IPS-18c (cell line): ENCODE measurements around the gene CCDC185.

ENCODE experiments used
- H3K4me3 ChIP-seq: 2 replicates; pipeline ENCODE4 v1.7.0; 2013; ENCODE audit warnings: low read depth, mild to moderate bottlenecking, low read length, moderate library complexity; ENCODE audit not compliant: insufficient read depth
- H3K9me3 ChIP-seq: one replicate; pipeline ENCODE4 v1.6.1; 2013; ENCODE audit warnings: mild to moderate bottlenecking, low read length, moderate library complexity; ENCODE audit not compliant: control insufficient read depth, insufficient read depth

Gene CCDC185

DNA sequence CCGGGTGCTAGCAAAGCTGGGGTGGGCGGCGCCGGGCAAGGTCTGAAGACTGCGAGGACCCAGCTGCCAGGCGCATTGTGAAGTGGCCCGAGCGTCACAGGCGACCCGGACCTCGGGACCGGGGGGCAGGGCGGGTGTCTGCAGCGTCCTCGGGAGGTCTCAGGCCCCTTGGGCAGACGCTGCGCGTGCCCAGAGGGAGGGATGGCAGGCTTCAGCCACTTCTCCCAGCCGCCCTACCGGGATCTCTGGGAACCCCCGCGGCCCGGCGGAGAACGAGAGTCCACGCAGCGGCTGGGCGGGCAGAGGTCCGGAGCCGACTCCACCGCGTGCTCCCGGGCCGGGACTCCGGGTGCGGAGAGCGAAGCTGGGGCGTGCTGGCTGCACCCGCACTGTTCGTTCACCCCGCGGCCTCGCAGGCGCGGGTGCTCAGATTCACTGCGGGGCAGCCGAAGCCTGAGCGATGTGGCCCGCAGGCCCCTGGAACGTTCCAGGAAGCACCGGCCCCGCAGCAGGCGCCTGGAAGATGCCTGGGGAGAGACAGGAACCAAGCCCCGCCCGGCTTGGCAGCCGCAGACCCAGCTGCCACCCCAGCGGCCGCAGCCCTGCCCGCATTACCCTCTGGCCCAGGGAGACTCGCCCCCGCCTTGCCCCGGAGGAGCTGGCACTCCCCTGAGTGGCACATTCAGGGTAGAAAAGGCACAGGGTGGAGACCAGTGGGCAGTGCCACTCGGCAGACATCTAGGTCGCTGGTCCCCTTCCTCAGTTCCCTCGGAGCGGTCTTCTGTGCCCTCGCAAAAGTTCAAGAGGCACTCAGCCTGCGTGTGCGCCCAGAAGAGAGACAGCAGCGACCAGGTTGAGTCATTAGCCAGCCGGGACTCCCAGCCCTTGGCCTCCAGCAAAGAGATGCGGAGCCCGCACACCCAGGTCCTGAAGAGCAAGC lies at the start of gene CCDC185:
Gene CCDC185, plus strand, starts transcription at position 141 of the 940 bp plus-strand sequence. Its CDS starts 61 bp downstream, at position 202.
- peak within 1 kb of the TSS; percentile 15; the same call in 1 of the 2 replicates for H3K4me3 ChIP-seq
- peaks cover 4% of the 10 kb centered on the region for H3K9me3 ChIP-seq

DNA sequence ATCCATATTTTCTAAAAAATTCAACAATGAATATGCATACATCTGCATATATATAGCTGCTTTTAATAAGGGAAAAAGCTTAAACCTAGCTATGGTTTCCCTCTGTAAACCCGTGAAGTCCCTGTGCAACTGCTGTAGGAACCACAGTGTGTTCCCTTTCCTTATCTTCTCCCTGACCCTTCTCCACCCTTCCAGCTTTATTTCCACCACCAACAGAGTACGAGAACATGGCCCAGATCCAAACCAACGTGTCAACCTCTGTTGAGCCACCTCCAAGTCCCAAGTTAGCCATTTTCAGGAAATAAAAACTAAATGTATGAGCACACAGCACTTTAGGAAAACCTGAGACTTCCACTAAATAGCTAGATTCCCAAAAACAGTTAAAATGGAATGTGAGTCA lies 49.5 kb upstream of the CCDC185 start:
- Histone ChIP-seq H3K4me3 (no peak overlapping the region), H3K9me3 (no peaks in the 10 kb centered on the region)

- Histone ChIP-seq H3K9me3 (no peaks in the 10 kb centered on the region), H3K4me3 (no peak overlapping the region)
Measured at GRCh38 chr1:223344491-223344890, 48.7 kb upstream of the CCDC185 start.

GRCh38 chr1:223345720-223346119 lies 47.5 kb upstream of the CCDC185 start:
- Histone ChIP-seq H3K4me3 (no peak overlapping the region), H3K9me3 (no peaks in the 10 kb centered on the region)

- no peak overlapping the region for H3K4me3 ChIP-seq
Measured at GRCh38 chr1:223346311-223346710, 46.9 kb upstream of the CCDC185 start.

GRCh38 chr1:223347583-223347982 lies 45.6 kb upstream of the CCDC185 start:
- Histone ChIP-seq H3K4me3 (no peak overlapping the region), H3K9me3 (no peaks in the 10 kb centered on the region)

More at GRCh38 chr1:223346311-223346710, 46.9 kb upstream of the CCDC185 start:
- H3K9me3 ChIP-seq: no peaks in the 10 kb centered on the region

GRCh38 chr1:223348439-223348838 lies 44.8 kb upstream of the CCDC185 start:
- Histone ChIP-seq H3K9me3 (no peaks in the 10 kb centered on the region), H3K4me3 (no peak overlapping the region)

- Histone ChIP-seq H3K4me3 (no peak overlapping the region), H3K9me3 (no peaks in the 10 kb centered on the region)
Measured at GRCh38 chr1:223349241-223349640, 44.0 kb upstream of the CCDC185 start.

DNA sequence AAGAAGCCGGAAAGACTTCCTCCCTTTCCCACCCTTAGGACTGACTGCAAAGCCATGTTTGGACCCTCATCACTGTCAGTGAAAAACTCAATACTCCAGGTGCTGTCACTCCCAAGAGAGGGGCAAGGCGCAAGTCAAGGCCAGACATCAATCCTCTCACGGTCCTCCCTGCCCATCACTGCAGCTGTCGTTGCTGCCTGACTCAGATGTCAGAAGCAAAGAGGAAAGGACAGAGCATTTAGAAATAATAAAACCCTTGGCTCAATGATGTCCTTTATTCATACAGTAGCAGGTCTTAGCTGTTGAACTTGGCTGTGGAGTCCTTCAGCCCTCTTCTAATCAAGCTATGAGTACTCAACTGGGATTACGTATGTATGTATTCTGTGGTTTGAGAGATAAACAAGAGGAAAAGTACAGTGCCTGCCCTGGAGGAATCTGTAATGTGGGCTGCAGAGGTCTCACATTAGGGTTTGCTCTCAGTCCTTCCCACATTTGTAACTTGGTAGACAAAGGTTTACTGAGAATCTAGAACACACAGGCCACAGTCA lies 42.8 kb upstream of the CCDC185 start:
- Histone ChIP-seq H3K4me3 (no peak overlapping the region), H3K9me3 (no peaks in the 10 kb centered on the region)

DNA sequence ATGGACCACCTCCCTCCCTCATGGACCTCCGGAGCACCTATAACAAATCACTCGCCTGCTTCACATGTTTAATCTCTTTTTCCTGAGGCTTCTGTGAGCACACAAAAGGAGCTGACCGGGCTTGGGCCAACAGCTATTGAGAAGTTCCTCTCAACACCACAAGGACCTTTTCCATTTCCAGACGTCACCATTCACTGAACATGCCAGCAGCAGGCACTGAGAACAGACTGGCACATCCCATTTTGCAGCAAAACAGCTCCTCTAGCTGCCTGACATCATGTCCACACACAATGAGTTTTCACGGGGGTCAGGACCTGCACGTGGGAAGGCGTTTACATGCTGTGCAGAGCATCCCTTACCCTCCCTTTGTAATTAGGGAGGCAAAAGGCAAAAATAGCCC lies 40.3 kb upstream of the CCDC185 start:
- no peaks in the 10 kb centered on the region for H3K9me3 ChIP-seq
- no peak overlapping the region for H3K4me3 ChIP-seq

GRCh38 chr1:223353939-223354338 lies 39.3 kb upstream of the CCDC185 start:
- no peaks in the 10 kb centered on the region for H3K9me3 ChIP-seq

GRCh38 chr1:223355699-223356098 lies 37.5 kb upstream of the CCDC185 start:
- H3K9me3 ChIP-seq: no peaks in the 10 kb centered on the region
- H3K4me3 ChIP-seq: no peak overlapping the region

More at GRCh38 chr1:223353939-223354338, 39.3 kb upstream of the CCDC185 start:
- H3K4me3 ChIP-seq: no peak overlapping the region

DNA sequence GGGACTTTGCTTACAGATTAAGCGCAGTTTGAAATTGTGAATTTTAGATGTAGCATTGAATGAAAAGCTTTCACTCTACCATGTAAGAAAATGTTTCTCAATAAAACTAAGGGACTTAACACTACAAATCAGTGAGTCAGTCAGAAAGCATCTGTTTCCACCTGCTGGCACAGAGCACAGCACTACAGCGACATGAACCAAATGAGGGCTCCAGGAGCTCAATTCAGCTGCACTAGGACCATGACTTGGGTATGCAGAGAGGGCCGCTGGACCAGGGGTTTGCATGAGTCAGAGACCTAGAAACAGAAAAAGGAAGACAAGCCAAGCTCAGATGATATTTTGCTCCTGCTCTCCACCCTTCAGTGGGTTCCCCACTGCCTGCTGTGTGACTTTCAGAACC lies 34.4 kb upstream of the CCDC185 start:
- Histone ChIP-seq H3K4me3 (no peak overlapping the region), H3K9me3 (no peaks in the 10 kb centered on the region)

DNA sequence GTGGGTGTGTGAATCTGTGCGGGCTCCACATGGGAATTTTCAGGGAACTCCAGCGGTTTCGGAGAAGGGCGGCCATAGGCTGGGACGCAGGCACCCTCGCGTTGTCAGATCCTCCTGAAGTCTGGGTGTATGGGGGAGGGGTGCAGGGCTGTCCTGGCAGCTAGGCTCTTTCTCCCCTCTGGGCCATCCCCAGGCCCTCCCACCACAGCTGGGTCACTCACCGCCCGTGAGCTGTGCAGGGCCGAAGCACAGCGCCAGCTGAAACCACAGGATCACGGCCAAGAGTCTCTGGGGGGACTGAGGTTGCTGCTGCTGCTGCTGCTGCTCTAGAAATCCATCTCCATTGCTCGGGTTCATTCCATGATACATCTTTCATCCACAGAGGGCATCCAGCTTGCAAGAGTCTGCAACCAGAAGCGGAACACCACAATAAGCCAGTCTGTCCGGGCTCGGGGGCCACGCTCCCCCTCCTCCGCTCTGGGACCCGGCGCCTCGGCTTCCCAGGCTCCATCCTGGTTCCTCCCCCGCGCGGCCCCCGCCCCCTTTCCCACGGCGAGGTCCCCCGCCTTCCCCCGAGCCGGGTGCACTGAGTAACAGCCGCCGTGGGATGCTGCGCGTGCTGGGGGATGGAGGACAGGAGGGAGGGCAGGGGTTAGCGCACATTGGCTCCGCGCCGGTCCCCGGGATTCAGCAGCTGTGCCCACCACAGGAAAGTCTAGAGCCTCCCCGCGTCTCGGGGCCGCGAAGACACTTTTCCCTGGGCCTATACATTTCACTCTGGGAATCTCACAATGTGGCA lies 30.0 kb upstream of the CCDC185 start:
- peak overlapping the region; percentile 56 for H3K4me3 ChIP-seq
- no peaks in the 10 kb centered on the region for H3K9me3 ChIP-seq

DNA sequence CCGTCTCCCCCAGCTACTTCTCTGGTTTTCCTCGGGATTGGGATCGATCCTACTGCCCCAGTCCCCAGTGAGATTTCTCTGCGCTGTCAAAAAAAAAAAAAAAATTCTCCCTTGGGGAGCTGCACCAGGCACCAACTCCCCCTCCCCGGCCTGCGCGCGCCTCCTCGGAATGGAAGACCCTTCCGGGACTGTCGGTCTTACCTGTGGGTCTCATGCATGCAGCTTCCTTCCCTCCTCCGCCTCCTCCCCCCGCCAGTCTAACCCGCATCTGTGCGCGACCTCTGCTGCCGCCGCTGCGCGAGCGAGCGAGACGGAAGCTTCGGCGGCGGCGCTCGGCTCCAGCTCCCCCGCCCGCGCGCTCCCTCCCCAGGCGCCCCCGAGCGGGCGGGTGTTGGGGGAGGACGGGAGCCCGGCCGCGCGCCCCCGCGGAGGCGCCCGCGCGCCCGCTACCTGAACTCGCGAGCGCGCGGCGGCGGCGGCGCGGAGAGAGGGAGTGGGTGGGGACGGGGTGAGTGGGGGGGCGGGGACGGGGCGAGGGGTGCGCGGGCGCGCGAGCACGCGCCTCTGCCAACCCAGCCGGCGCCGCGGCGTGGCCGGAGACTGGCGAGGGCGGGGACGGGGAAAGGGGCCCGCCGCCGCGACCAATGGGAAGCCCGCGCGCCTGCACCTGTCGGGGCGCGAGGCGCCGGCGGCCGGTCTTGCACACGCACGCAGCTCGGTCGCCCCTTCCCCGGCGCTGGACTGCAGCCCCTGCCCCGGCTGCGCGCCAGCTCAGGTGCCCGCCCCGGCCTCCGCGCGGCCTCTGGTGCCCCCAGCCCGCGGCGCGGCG lies 29.1 kb upstream of the CCDC185 start, which contains the start of gene SUSD4:
Gene SUSD4, minus strand, starts transcription at position 321 of the 829 bp plus-strand sequence. CDS start 751 bp downstream, outside the sequence.
- Histone ChIP-seq H3K9me3 (no peaks in the 10 kb centered on the region), H3K4me3 (peak within 1 kb of the TSS; percentile 58)

DNA sequence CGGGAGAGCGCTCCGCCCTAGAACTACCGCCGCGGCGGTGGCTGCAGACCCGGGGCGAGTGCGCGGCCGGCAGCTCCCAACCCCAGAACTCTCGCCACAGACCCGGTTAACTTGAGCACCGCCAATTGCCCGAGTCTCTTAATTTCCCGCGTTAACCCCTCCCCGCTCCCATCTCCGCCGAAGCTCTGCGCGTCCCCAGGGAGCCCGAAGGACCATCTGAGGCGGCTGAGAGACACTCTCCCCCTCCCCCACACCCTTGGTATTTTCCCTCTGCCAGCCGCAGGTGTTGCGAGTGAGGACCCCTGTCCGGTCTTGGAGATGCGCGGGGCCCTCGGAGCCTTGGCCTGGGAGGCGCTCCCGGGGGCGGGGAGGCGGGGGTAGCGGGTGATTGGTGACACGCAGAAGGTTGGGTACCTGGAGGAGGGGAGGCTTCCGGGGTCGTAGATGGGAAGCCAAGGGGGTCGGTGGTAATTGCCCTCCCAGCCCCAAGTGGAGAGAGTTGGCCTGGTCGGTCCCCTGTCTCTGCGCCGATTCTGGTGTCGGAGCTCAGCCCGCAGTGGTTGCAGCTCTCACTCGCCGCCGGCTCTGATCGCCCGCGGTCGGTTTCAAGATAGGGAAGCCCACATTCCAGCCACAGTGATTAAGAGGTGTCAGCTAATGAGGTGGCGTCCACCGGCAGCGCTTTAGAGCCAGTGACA lies 28.4 kb upstream of the CCDC185 start:
- no peaks in the 10 kb centered on the region for H3K9me3 ChIP-seq
- H3K4me3 ChIP-seq: peak overlapping the region; percentile 58
